ENCODE results near the gene SDK1.

SDK1 gene

DNA sequence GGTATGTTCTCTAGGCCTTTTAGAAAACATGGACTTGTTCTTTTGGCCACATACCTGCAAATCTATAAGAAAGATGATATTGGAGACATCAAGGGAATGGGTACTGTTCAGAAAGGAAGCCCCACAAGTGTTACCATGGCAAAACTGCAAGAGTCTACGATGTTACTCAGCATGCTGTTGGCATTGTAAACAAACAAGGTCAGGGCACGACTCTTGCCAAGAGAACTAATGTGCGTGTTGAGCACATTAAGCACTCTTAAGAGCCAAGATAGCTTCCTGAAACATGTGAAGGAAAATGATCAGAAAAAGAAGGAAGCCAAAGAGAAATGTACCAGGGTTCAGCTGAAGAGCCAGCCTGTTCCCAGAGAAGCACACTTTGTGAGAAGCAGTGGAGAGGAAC, 37.1 kb downstream of the SDK1 start:
- no peak for DNase-seq (ENCODE audit: low spot score)

GRCh38 chr7:3345699-3346481, 44.8 kb downstream of the SDK1 start:
- no peak for DNase-seq (ENCODE audit: low spot score)

DNA sequence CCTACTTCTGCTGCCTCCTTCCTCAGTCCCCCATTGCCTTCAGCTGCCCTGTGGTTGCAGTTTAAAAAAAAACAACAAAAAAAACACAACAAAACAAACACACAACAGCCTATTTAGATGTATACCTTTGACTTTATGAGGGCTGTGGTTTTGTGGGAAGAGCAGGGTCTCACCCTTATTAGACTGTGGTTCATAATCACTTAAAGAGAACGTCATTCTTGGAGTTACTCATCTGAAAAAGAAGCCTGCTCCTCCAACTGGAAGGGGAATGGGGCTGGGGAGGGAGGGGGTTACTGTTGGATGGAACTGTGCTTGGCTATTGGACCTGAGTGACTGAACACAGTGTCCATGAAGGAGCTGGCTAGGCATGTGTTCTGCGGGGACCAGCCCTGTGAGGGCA, 48.1 kb downstream of the SDK1 start:
- no peak for DNase-seq (ENCODE audit: low spot score)

DNA sequence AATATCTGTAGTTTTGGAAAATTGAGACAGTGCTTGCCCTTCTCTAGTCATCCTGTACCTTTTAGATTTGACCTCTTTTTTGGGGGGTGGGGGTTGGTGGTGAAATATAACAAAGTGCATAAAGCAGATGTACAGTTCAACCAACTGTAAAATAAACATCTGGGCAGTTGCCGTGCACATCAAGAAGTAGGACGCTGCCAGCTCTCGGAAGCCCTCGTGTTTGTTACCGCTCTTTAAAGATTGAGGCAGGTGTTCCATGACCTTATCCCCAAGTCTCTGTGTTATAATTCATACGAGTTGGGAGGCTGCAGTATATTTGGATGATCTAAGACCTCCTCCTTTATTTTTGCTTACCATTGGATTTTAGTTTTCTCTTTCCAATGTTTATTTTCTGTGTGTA, 55.1 kb downstream of the SDK1 start:
- DNase-seq (ENCODE audit: low spot score), result no peak

DNA sequence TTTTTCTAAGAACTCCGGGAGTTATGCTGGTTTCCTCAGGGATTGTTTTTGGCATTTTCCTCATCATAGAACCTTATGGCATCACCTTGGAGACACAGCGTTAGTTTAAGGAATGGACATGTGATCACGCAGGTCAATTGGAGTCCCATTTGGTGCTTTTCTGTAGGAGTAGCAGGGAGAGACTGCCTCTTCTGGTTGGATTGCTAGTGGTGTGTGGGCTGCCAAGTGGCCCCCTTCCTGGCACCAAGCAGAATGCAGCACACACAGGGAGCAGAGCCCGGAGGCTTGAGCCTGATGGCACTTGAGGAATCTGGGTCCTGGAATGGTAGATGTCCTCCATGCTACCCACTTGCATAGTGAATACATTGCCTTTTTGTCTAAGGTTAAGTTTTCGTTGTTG, 57.9 kb downstream of the SDK1 start:
- DNase-seq (ENCODE audit: low spot score), result no peak

- DNase-seq (ENCODE audit: low spot score), result no peak
Observed at GRCh38 chr7:3367261-3367660, 66.2 kb downstream of the SDK1 start.

- DNase-seq (ENCODE audit: low spot score), result no peak
Observed at GRCh38 chr7:3370068-3370830, 69.2 kb downstream of the SDK1 start.

DNA sequence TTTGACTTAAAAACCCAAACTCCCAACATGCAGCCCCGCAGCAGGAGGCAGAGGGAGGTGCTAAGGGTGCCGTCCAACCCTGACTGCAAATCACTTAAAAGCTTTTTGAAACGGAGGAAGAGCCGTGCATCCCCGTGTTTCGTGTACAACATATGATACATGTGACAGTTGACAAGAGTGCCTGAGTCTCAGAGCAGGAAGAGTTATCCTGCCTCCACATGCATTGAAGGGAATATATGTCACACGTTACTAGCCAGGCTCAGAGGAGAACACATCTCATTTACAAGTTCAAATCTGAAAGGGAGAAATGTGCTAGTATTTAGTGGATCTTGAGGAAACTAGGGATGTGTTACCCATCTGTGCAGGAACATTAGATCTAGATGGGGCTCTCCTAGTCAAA, 69.9 kb downstream of the SDK1 start:
- DNase-seq (ENCODE audit: low spot score), result no peak

DNA sequence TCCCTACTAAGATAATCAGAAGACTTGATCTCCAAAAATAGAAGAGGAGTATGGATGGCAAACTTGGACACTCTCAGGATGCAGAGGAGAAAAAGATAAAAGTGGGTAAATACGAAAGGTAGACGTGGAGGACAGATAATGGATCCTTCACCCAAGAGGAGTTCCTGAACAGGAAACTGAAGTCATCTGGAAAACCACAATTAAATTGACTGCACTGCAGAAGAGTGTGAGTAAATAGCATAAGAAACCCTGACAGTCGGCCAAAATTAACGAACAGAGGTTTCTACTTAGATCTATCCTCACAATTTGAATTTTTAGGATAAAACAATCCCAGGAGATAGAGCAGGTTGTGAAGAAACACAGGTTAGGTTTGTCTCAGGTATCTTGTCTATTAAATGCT, 70.5 kb downstream of the SDK1 start:
- no peak for DNase-seq (ENCODE audit: low spot score)

- no peak for DNase-seq (ENCODE audit: low spot score)
Observed at GRCh38 chr7:3374239-3374638, 73.2 kb downstream of the SDK1 start.

DNA sequence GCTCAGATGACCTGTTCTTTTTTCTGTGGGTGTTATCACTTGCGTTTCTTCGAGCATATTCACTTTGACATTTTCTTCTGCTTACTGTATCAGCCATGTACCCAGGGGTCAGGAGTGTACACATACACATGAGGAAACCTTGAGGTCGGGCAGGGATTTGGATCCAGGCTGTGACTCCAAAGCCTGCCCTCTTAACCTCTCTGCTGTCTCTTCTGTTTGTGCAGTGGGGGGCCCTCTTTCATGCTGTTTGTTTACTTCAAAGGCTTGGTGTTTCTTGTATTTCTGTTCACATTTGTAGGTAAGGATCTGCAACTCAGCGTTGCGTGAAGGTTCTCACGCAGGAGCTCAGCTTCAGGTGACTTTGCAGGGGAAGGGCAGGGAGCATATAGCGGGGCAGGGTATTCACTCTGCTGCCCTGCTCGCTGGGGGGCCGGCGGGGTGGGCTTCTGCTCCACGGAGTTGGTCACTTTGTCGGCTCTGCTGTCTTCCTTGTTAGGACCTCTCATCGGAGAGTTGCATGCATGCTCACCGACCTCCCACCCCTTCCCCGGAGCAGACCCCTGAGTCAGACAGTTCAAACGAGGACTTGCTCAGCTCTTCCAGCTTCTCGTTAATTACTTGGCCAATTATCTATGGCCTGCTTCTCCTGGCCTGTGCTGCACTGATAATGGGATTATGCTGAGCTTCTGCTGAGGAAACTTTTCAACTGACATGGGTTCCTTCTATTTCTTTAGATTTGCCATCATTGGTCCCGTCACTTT, 77.5 kb downstream of the SDK1 start:
- no peak for DNase-seq (ENCODE audit: low spot score)

- no peak for DNase-seq (ENCODE audit: low spot score)
Observed at GRCh38 chr7:3380034-3380433, 79.0 kb downstream of the SDK1 start.

GRCh38 chr7:3380886-3381685, 80.0 kb downstream of the SDK1 start:
- DNase-seq (ENCODE audit: low spot score), result no peak

DNA sequence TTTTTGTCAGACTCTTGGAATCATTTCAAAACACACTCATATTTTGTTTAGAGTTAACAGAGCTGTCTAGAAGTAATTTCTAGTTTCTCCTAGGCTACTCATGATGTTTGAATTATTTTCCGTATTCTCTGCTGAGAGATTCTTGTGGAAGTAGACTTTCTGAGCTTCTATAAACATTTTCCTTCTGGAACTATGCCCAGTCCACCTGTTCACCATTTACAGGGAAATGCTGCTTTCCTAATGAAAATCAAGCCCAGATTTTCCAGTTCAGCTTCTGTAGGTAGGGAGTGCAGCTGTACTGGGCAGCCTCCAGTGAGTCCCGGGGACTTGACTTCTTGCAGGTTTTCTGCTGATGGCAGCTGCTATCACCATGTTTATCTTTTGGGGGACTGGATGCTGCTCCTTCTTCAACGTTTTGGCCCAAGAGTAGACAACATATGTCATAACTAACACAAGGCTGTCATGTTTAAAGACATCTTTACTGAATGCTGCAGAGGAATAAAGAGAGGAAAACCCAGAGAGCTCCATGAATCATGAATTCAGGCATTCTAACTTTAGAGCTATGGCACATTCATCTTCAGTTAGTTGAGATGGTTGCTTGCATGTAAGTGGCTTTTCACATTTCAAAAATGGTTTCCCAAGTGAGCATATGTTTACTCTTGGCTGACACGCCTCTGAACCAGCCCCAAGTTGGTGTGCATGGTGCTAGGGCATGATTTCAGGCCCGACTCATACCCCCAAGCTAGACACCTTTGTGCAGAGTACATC, 85.6 kb downstream of the SDK1 start:
- no peak for DNase-seq (ENCODE audit: low spot score)

DNA sequence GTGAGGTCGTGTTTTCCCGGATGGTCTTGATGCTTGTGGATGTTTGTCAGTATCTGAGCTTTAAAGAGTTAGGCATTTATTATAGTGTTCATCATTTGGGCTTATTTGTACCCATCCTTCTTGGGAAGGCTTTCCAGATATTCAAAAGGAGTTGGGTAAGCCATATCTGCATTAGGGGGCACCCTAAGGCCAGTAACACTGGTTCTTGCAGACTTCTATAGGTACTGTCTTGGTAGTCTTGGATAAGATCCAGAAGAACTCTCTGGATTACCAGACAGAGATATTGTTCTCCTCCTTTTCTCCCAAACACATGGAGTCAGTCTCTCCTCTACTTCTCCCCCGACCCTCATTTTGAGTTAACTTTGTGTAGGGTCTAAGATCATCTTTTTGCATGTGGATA, 92.8 kb downstream of the SDK1 start:
- no peak for DNase-seq (ENCODE audit: low spot score)

DNA sequence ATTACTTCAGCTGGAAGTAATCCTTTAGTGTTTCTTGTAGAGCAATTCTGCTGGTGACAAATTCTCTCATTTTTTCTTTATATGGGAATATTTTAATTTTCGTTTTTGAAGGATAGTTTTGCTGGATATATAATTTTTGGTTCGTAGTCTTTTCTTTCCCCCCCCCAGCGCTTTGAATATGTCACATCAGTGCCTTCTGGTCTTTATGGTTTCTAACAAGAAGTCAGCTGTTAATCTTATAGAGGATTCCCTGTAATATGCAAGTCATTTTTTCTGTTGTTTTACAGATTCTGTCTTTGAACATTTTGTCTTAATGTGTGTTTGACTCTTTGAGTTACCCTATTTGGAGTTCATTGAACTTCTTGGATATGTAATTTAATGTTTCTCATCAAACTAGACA, 96.3 kb downstream of the SDK1 start:
- no peak for DNase-seq (ENCODE audit: low spot score)

- DNase-seq (ENCODE audit: low spot score), result no peak
Observed at GRCh38 chr7:3399858-3400257, 98.8 kb downstream of the SDK1 start.

GRCh38 chr7:3404501-3404900, 103.4 kb downstream of the SDK1 start:
- no peak for DNase-seq (ENCODE audit: low spot score)

DNA sequence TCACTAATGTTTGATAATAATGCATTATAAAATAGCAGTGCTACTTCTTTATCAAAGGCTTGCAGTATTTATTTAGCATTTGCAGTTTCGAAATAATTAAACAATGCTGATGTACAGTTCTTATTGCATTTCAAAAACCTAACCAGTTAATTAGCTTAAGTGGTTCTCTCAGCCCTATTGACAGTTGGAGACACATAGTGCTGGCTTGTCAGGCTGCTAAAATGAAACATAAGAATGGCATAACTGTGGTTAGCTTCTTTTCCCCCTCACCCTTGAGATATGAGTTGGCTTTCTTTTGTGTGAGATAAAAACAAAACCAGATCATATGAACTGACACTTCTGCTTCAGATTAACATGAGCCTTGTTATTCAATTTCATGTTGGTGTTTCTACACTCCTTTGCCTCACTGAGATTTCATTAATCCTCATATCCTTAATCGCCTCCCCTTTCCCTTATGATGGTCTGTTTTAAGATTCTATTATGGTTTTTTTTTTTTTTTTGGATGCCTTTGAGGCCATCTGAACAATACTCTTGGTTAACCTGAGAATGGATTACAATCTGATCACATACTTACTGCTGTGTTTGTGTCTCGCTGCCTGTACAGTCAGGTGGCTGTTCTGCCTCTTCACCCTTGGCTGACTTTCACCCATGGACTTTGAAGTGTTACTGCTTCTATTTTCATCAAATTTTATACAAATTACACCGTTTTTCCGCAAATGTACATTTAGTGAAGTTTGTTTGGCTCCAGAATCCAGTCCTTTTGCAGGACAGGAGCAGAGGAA, 108.0 kb downstream of the SDK1 start:
- no peak for DNase-seq (ENCODE audit: low spot score)

DNA sequence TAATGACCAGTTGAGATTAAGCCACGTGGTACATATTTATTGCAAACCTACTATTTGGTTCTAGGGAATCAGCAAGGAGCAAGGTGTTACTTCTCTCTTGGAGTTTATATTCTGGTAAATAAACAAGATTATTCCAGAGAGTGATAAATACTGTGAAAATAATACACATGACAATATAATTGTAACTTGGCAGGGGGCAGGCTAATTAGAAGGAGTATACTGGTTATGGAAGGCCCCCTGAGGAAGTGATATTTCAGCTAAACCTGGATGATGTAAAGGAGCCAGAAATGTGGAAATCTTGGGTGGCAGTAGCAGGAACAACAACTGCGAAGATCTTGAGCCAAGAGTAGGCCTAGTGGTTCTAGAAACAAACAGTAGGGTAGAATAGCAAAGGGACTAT, 111.8 kb downstream of the SDK1 start:
- DNase-seq (ENCODE audit: low spot score), result no peak
